Calu3 (cell line): Measurements from ENCODE around the gene KCNG2. TPM values are rescaled to one million over a fixed set of nuclear protein-coding genes. Genes with fewer than 3 reads are reported as not detected.

Experiments
- BruUV-seq: library from RNA; stranded (reverse); fragments of 400-500 nt; replicated peaks from 2 replicates; lab custom pipeline; 2021; lab: Mats Ljungman, UMichigan
- CTCF ChIA-PET: fragments of 300-600 bp; sonication (Branson Sonifier 250); formaldehyde crosslinking; loops from one replicate; lab custom pipeline; 2022; ENCODE audit warnings: antibody characterized with exemption; lab: Charles Lee
- DNase-seq: peaks from one replicate; pipeline ENCODE4 v3.0.0; 2022
- H3K27ac Mint-ChIP-seq: one replicate; pipeline ENCODE4 v1.8.0; 2022; ENCODE audit warnings: mixed read lengths; ENCODE audit not compliant: unreplicated experiment
- H3K27me3 Mint-ChIP-seq: one replicate; pipeline ENCODE4 v1.8.0; 2022; ENCODE audit warnings: mixed read lengths; ENCODE audit not compliant: unreplicated experiment
- H3K36me3 Mint-ChIP-seq: one replicate; pipeline ENCODE4 v1.8.0; 2022; ENCODE audit warnings: mild to moderate bottlenecking, moderate library complexity, mixed read lengths; ENCODE audit not compliant: insufficient read depth, unreplicated experiment
- H3K4me1 Mint-ChIP-seq: one replicate; pipeline ENCODE4 v1.8.0; 2022; ENCODE audit warnings: mild to moderate bottlenecking, low read depth, mixed read lengths; ENCODE audit not compliant: unreplicated experiment
- H3K4me3 Mint-ChIP-seq: one replicate; pipeline ENCODE4 v1.8.0; 2022; ENCODE audit warnings: mild to moderate bottlenecking, low read depth, moderate library complexity, mixed read lengths; ENCODE audit not compliant: unreplicated experiment
- H3K9me3 Mint-ChIP-seq: one replicate; pipeline ENCODE4 v1.8.0; 2022; ENCODE audit warnings: low read depth, mixed read lengths; ENCODE audit not compliant: unreplicated experiment
- intact Hi-C: fragments of 100-400 bp; cut with micrococcal nuclease; formaldehyde crosslinking; loops from one replicate; pipeline ENCODE4 v1.10.0; 2022; ENCODE audit not compliant: unreplicated experiment
- total RNA-seq: library from RNA; stranded (reverse); gene quantifications from 2 replicates; pipeline ENCODE4 v1.2.3, GENCODE V29; 2022
- TF ChIP-seq, protein P1 (sequence below): fragments of 200-600 bp; IDR thresholded peaks from one replicate; pipeline ENCODE4 v1.8.0; 2022; ENCODE audit warnings: antibody characterized with exemption; ENCODE audit not compliant: unreplicated experiment

Gene KCNG2
- total RNA-seq, 1 experiment from 2014 or later: not detected

DNA sequence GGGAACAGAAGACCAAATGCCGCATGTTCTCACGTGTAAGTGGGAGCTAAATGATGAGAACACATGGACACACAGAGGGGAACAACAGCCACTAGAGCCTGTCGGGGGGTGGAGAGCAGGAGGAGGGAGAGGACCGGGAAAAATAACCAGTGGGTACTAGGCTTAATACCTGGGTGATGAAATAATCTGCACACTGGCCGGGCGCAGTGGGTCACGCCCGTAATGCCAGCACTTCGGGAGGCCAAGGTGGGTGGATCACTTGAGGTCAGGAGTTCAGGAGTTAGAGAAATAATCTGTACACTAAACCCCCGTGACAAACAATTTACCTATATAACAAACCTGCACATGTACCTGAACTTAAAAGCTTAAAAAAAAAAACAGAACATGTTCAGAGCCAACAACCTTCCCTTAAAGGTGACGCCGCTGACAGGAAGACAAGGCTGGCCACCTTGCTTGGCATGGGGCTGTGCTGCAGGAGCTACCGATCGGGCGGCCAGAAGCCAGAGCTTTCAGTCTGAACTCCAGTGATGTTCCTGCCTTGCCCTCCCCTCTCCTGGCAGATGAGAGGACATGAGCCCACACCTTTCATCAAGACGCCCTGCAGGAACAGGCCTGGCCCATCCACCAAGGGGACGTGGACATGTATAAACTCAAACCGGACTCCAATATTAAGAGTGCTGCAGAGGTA lies 142.5 kb downstream of the KCNG2 start:
- H3K36me3 Mint-ChIP-seq: peaks cover 11% of the 10 kb centered on the region
- no peaks in the 10 kb centered on the region for H3K27me3 Mint-ChIP-seq
- CTCF ChIA-PET: no interaction called here
- no peak overlapping the region for H3K27ac Mint-ChIP-seq
- DNase-seq: no peak
- TF ChIP-seq, protein P1, sequence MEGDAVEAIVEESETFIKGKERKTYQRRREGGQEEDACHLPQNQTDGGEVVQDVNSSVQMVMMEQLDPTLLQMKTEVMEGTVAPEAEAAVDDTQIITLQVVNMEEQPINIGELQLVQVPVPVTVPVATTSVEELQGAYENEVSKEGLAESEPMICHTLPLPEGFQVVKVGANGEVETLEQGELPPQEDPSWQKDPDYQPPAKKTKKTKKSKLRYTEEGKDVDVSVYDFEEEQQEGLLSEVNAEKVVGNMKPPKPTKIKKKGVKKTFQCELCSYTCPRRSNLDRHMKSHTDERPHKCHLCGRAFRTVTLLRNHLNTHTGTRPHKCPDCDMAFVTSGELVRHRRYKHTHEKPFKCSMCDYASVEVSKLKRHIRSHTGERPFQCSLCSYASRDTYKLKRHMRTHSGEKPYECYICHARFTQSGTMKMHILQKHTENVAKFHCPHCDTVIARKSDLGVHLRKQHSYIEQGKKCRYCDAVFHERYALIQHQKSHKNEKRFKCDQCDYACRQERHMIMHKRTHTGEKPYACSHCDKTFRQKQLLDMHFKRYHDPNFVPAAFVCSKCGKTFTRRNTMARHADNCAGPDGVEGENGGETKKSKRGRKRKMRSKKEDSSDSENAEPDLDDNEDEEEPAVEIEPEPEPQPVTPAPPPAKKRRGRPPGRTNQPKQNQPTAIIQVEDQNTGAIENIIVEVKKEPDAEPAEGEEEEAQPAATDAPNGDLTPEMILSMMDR: no peak
- H3K4me1 Mint-ChIP-seq: no peaks in the 10 kb centered on the region
- no TSS peak for BruUV-seq
- H3K9me3 Mint-ChIP-seq: no peaks in the 10 kb centered on the region
- intact Hi-C loops: no loop called here
- no peak overlapping the region for H3K4me3 Mint-ChIP-seq

DNA sequence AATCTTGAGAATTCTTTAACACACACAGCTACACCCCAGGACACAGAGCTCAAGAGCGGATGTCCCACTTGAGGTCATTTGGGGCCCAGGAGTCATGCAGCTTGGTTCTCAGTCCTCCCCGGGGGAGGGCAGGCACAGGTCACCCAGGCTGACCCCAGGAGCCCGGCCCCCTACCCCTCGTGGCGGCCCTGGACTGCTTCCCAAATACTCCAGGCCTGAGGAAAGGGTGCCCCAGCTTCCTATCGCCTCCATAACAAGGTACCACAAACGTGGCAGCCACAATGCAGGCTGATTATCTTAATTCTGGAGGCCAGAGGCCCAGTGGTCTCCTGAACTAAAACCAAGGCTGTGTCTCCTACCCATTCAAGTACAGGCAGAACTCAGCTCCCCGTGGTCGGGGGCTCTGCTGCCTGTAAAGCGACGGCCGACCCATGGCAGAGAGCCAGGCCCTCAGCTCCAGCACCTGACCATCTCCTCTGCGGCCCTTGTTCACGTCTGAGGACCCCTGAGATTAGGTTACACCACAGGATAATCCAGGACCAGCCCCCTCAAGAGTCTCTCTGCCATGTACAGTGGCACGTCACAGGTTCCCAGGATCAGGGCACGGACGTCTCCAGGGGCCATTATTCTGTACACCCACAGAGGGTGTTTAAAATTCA lies 143.2 kb downstream of the KCNG2 start:
- CTCF ChIA-PET: no interaction called here
- TF ChIP-seq, protein P1: no peak
- intact Hi-C loops: no loop called here
- BruUV-seq: no TSS peak
- no peaks in the 10 kb centered on the region for H3K9me3 Mint-ChIP-seq
- no peaks in the 10 kb centered on the region for H3K4me1 Mint-ChIP-seq
- peaks cover 11% of the 10 kb centered on the region for H3K36me3 Mint-ChIP-seq
- no peak for DNase-seq
- no peak overlapping the region for H3K27ac Mint-ChIP-seq
- H3K4me3 Mint-ChIP-seq: no peak overlapping the region
- H3K27me3 Mint-ChIP-seq: no peaks in the 10 kb centered on the region

DNA sequence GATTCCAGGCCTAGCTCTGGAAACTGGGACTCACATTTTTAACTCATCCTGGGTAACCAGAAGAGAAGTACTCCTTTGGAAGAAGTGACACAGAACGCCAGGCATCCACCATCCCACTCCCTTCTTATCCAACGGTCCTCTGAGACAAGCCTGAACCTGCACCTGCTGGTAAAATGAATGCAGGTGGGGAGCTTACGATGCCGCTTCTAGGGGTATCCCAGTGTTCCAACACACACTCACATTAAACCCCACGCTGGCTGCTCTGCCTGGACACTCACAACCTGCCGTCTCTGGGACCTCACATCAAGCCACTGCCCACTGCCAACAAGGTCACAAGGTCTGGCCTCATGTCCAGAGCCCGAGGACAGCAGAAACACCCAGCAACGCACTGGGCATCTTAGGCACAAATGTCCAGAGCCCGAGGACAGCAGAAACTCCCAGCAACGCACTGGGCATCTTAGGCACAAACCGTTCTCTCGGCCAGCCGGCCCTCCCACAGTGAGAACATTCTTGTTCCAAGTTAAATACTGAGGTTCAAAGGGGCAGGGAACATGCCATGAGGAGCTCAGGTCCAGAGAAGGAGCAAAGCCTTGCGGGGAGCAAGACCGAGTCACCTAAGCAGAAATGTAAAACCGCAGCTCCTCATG lies 143.9 kb downstream of the KCNG2 start:
- intact Hi-C loops: no loop called here
- CTCF ChIA-PET: no interaction called here
- BruUV-seq: no TSS peak
- no peaks in the 10 kb centered on the region for H3K9me3 Mint-ChIP-seq
- no peaks in the 10 kb centered on the region for H3K27me3 Mint-ChIP-seq
- no peak overlapping the region for H3K4me3 Mint-ChIP-seq
- peaks cover 11% of the 10 kb centered on the region for H3K36me3 Mint-ChIP-seq
- H3K27ac Mint-ChIP-seq: no peak overlapping the region
- TF ChIP-seq, protein P1: no peak
- no peaks in the 10 kb centered on the region for H3K4me1 Mint-ChIP-seq
- DNase-seq: no peak

DNA sequence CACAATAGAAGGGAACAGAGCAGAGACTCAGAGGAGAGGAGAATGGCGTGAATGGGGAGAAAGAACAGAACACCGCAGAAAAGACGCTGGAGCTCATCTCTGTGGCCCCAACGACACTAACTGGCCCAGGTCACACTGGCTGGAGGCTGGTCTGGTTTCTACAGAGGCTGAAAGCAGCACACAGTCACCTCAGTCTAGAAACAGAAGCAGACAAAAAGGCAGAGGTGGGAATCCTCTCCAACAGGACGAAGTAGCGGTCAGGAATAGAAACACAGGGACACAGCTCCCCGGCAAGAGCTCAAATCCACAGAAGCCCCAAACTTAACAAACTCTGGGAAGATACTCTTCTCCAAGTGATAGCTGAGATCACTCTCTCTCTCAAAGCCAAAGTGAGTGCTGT lies 144.5 kb downstream of the KCNG2 start:
- Mint-ChIP-seq H3K4me3 (no peak overlapping the region), H3K27ac (no peak overlapping the region), H3K27me3 (no peaks in the 10 kb centered on the region), H3K36me3 (peaks cover 11% of the 10 kb centered on the region), H3K9me3 (no peaks in the 10 kb centered on the region), H3K4me1 (no peaks in the 10 kb centered on the region)
- no peak for DNase-seq
- CTCF ChIA-PET: no interaction called here
- TF ChIP-seq, protein P1: no peak
- BruUV-seq: no TSS peak
- intact Hi-C loops: no loop called here
